ENCODE data around the gene TMEM40. TPM values are rescaled to one million over a fixed set of nuclear protein-coding genes. Genes with fewer than 3 reads are reported as not detected.

TMEM40 gene
- polyA plus RNA-seq, 1 of the 3 experiments (the other 2 are of a cell fraction): 0.05 TPM

- H4K20me1 ChIP-seq (ENCODE audit: insufficient read depth): no peaks in the 10 kb centered on the region
- ChIA-PET POLR2A (no interaction called here), CTCF (interaction anchor here (1.2 to 3.3 kb wide), 2 partner anchors 11 to 146 kb away, joined by 3 to 19 read pairs; partner anchors contain the start of gene RPL32)
- no peak overlapping the region for H3K4me2 ChIP-seq
- H3K9ac ChIP-seq: no peak overlapping the region
- H3K79me2 ChIP-seq (ENCODE audit: insufficient read depth): no peaks in the 10 kb centered on the region
- peaks cover 2% of the 10 kb centered on the region for H3F3A ChIP-seq (replicated peaks; ENCODE audit: insufficient read depth)
- H3K9me3 ChIP-seq: no peaks in the 10 kb centered on the region
- DNase-seq: no peak
- no peak overlapping the region for H3K4me3 ChIP-seq (ENCODE audit: low read depth in 2 of 2, low read length in 1 of 2)
- no peaks in the 10 kb centered on the region for H3K27me3 ChIP-seq (ENCODE audit: insufficient read depth)
- H3K27ac ChIP-seq (ENCODE audit: low read depth in 2 of 2, low read length in 1 of 2): no peak overlapping the region
- TF ChIP-seq FOSL2 (IDR thresholded peaks at IDR 0.05; ENCODE audit: borderline replicate concordance, low read depth): no peak
- no peak for TF ChIP-seq GABPA (IDR thresholded peaks at IDR 0.05; ENCODE audit: low read depth)
- H3K4me1 ChIP-seq (ENCODE audit: control insufficient read depth in 1 of 2, insufficient read depth in 2 of 2, low read depth in 1 of 2, low read length in 1 of 2): no peaks in the 10 kb centered on the region; a peak in 1 of 4 replicates
- 93% methylated on average over 3 of the region's 3 CpGs for WGBS (ENCODE audit: low lambda C conversion rate)
- H3K36me3 ChIP-seq (replicated peaks in 1 of 2; ENCODE audit: control insufficient read depth in 1 of 2, insufficient read depth in 2 of 2, low read length in 1 of 2): no peaks in the 10 kb centered on the region
- no peak overlapping the region for H2AFZ ChIP-seq (ENCODE audit: low read depth)
- H3K9me2 ChIP-seq: no peaks in the 10 kb centered on the region
Measured at GRCh38 chr3:12695112-12695511, 63.9 kb downstream of the TMEM40 start.

DNA sequence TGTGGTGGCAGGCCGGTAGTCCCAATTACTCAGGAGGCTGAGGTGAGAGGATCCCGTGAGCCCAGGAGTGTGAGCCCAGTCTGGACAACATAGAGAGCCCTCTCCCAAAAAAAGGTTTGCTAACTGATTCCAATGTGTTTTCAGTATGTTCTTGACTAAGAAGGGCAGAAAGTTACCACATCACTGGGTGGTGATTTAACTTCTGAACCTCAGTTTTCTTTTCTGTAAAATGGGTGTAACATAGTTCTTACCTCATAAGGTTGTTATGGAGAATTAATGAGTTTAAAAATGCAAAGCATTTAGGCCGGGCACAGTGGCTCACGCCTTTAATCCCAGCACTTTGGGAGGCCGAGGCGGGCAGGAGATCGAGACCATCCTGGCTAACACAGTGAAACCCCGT is 66.6 kb downstream of the TMEM40 start:
- no peak for DNase-seq
- 89% methylated on average over 8 of the region's 8 CpGs for WGBS (ENCODE audit: low lambda C conversion rate)

More for the DNA sequence above, 66.6 kb downstream of the TMEM40 start:
- Histone ChIP-seq H3K4me3 (ENCODE audit: low read depth in 2 of 2, low read length in 1 of 2) (no peak overlapping the region), H4K20me1 (ENCODE audit: insufficient read depth) (no peaks in the 10 kb centered on the region), H3K27ac (ENCODE audit: low read depth in 2 of 2, low read length in 1 of 2) (no peak overlapping the region), H3K9me3 (no peaks in the 10 kb centered on the region), H3K9ac (no peak overlapping the region), H3K4me1 (ENCODE audit: control insufficient read depth in 1 of 2, insufficient read depth in 2 of 2, low read depth in 1 of 2, low read length in 1 of 2) (no peaks in the 10 kb centered on the region; a peak in 1 of 4 replicates), H3K4me2 (no peak overlapping the region), H3K9me2 (no peaks in the 10 kb centered on the region), H3K79me2 (ENCODE audit: insufficient read depth) (no peaks in the 10 kb centered on the region), H2AFZ (ENCODE audit: low read depth) (no peak overlapping the region), H3K36me3 (replicated peaks in 1 of 2; ENCODE audit: control insufficient read depth in 1 of 2, insufficient read depth in 2 of 2, low read length in 1 of 2) (no peaks in the 10 kb centered on the region), H3F3A (replicated peaks; ENCODE audit: insufficient read depth) (peaks cover 2% of the 10 kb centered on the region), H3K27me3 (ENCODE audit: insufficient read depth) (no peaks in the 10 kb centered on the region)
- TF ChIP-seq PBX3 (IDR thresholded peaks at IDR 0.05) (no peak), NFIC (IDR thresholded peaks at IDR 0.05; ENCODE audit: borderline replicate concordance) (no peak), MXI1 (IDR thresholded peaks at IDR 0.05; ENCODE audit: low read depth, low read length) (no peak), POLR2AphosphoS5 (IDR thresholded peaks at IDR 0.05; ENCODE audit: low read depth, low read length) (no peak), EP300 (IDR thresholded peaks at IDR 0.05; ENCODE audit: borderline replicate concordance in 1 of 2, low read depth in 1 of 2, low read length in 1 of 2) (no peak), SMC3 (IDR thresholded peaks at IDR 0.05; ENCODE audit: low read depth, low read length) (no peak), TAF1 (IDR thresholded peaks at IDR 0.05; ENCODE audit: borderline replicate concordance, low read depth, low read length) (no peak), RAD21 (IDR thresholded peaks at IDR 0.05; ENCODE audit: low read length) (no peak), TEAD4 (IDR thresholded peaks at IDR 0.05; ENCODE audit: borderline replicate concordance, insufficient read depth) (no peak), TCF12 (IDR thresholded peaks at IDR 0.05) (no peak)
- TF ChIP-seq, protein P1, sequence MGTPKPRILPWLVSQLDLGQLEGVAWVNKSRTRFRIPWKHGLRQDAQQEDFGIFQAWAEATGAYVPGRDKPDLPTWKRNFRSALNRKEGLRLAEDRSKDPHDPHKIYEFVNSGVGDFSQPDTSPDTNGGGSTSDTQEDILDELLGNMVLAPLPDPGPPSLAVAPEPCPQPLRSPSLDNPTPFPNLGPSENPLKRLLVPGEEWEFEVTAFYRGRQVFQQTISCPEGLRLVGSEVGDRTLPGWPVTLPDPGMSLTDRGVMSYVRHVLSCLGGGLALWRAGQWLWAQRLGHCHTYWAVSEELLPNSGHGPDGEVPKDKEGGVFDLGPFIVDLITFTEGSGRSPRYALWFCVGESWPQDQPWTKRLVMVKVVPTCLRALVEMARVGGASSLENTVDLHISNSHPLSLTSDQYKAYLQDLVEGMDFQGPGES (IDR thresholded peaks at IDR 0.05; ENCODE audit: low read depth, low read length): no peak
- ChIA-PET CTCF (no interaction called here), POLR2A (no interaction called here)

Data from SK-N-SH (cell line).